Fibroblast of lung (primary cell): ENCODE results near the gene CDK11B.
"Not testable (repeated sequence)": the region's sequence is repeated elsewhere in the genome, so short reads cannot be mapped to it uniquely, and the experiment has no call there.

Experiments
- EZH2 ChIP-seq: IDR thresholded peaks from 2 replicates; pipeline ENCODE4 v1.5.1; 2012; ENCODE audit warnings: low read length, control low read depth, mild to moderate bottlenecking; ENCODE audit errors: missing control alignments
- TF ChIP-seq, protein P1 (sequence below), 2 donors: IDR thresholded peaks in 1 of 2; conservative IDR thresholded peaks in 1 of 2; 1 replicate in 1 of 2; 2 replicates in 1 of 2; pipeline ENCODE4 v1.5.1; 2011 to 2012; ENCODE audit warnings: low read length in 2 of 2, control low read depth in 1 of 2, inconsistent platforms in 1 of 2, low read depth in 1 of 2, mild to moderate bottlenecking in 1 of 2

GRCh38 chr1:1638528-1638927, 20.3 kb downstream of the CDK11B start:
- TF ChIP-seq, protein P1, sequence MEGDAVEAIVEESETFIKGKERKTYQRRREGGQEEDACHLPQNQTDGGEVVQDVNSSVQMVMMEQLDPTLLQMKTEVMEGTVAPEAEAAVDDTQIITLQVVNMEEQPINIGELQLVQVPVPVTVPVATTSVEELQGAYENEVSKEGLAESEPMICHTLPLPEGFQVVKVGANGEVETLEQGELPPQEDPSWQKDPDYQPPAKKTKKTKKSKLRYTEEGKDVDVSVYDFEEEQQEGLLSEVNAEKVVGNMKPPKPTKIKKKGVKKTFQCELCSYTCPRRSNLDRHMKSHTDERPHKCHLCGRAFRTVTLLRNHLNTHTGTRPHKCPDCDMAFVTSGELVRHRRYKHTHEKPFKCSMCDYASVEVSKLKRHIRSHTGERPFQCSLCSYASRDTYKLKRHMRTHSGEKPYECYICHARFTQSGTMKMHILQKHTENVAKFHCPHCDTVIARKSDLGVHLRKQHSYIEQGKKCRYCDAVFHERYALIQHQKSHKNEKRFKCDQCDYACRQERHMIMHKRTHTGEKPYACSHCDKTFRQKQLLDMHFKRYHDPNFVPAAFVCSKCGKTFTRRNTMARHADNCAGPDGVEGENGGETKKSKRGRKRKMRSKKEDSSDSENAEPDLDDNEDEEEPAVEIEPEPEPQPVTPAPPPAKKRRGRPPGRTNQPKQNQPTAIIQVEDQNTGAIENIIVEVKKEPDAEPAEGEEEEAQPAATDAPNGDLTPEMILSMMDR (conservative IDR thresholded peaks at IDR 0.05 in 1 of 2, IDR thresholded peaks at IDR 0.05 in 1 of 2; ENCODE audit: low read depth in 1 of 2, low read length in 2 of 2): not testable (repeated sequence)
- not testable (repeated sequence) for TF ChIP-seq EZH2
